ENCODE measurements around the gene TXNRD2.

DNA sequence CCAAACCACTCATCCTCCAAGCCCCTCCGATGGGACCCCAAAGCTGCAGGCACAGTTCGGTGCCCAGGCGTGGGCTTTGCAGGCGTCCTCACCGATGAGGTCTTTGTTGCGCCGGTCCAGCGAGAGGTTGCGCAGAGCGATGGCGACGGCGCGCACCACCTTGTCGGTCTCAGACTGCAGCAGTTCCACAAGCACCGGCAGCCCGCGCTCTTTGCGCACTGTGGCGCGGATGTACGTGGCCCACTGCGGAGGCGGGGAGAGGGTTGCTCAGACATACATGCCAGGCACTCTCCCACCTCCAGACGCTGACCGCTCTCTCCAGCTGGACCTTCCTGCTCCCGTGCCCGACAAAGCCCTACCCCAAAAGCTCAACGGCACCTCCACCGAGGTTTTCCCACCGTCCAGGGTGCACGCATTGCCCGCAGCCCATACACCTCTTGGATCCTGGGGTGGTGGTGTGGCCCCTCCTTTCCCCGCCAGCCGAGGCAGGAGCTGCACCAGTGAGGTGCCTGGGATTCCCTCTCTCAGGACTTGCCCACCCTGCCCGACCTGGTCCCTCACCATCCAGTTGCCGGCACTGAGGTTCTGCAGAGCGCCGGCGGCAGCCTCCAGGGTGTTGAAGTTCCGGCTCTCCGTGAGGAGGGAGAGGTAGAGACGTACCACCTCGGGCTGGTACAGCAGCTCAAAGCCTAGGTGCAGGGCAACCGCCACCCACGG is 32.1 kb upstream of the TXNRD2 start:
- TF ChIP-seq, protein P1, sequence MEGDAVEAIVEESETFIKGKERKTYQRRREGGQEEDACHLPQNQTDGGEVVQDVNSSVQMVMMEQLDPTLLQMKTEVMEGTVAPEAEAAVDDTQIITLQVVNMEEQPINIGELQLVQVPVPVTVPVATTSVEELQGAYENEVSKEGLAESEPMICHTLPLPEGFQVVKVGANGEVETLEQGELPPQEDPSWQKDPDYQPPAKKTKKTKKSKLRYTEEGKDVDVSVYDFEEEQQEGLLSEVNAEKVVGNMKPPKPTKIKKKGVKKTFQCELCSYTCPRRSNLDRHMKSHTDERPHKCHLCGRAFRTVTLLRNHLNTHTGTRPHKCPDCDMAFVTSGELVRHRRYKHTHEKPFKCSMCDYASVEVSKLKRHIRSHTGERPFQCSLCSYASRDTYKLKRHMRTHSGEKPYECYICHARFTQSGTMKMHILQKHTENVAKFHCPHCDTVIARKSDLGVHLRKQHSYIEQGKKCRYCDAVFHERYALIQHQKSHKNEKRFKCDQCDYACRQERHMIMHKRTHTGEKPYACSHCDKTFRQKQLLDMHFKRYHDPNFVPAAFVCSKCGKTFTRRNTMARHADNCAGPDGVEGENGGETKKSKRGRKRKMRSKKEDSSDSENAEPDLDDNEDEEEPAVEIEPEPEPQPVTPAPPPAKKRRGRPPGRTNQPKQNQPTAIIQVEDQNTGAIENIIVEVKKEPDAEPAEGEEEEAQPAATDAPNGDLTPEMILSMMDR (IDR thresholded peaks at IDR 0.05; ENCODE audit: insufficient read depth, low read depth, low read length) = no peak
- TF ChIP-seq EZH2 (IDR thresholded peaks at IDR 0.05; ENCODE audit: insufficient read depth, low read length) = no peak
